WTC11 (cell line): ENCODE measurements around the gene RUBCN. TPM values are rescaled to one million over a fixed set of nuclear protein-coding genes. Genes with fewer than 3 reads are reported as not detected.

ENCODE experiments used
- ATAC-seq: fragments of 200-7000 bp; cut with Tn5 transposase; 2 replicates; pipeline ENCODE4 v1.10.0; 2021; ENCODE audit warnings: mild to moderate bottlenecking, moderate library complexity
- CTCF ChIA-PET: fragments of 300-600 bp; sonication (Branson Sonifier 250); formaldehyde crosslinking; loops from one replicate; lab custom pipeline; 2021; ENCODE audit warnings: antibody characterized with exemption; lab: Charles Lee
- POLR2A ChIA-PET: fragments of 350-600 bp; sonication (Branson Sonifier 250); formaldehyde crosslinking; loops from one replicate; lab custom pipeline; 2021; ENCODE audit warnings: antibody characterized with exemption; lab: Charles Lee
- DNase-seq: peaks from one replicate; pipeline ENCODE4 v3.0.0; 2021; ENCODE audit warnings: low spot score
- H3K27ac Mint-ChIP-seq: 2 replicates; pipeline ENCODE4 v1.8.0; 2021; ENCODE audit warnings: mixed read lengths
- H3K27me3 Mint-ChIP-seq: 2 replicates; pipeline ENCODE4 v1.8.0; 2021; ENCODE audit warnings: low read depth, mild to moderate bottlenecking, moderate library complexity, mixed read lengths
- H3K36me3 Mint-ChIP-seq: 2 replicates; pipeline ENCODE4 v1.8.0; 2021; ENCODE audit warnings: mixed read lengths
- H3K4me1 Mint-ChIP-seq: 2 replicates; pipeline ENCODE4 v1.8.0; 2022; ENCODE audit warnings: mixed read lengths
- H3K4me3 Mint-ChIP-seq: 2 replicates; pipeline ENCODE4 v1.8.0; 2021; ENCODE audit warnings: mild to moderate bottlenecking, moderate library complexity, mixed read lengths
- H3K9me3 Mint-ChIP-seq: 2 replicates; pipeline ENCODE4 v1.8.0; 2021; ENCODE audit warnings: mixed read lengths
- AFF4 ChIP-seq: sonication (generic); formaldehyde crosslinking; IDR thresholded peaks from 2 replicates; pipeline ENCODE4 v1.8.1; 2023; ENCODE audit warnings: mild to moderate bottlenecking, missing genetic modification reagents, borderline replicate concordance
- ATF2 ChIP-seq: sonication (generic); formaldehyde crosslinking; IDR thresholded peaks from 2 replicates; pipeline ENCODE4 v1.8.1; 2022; ENCODE audit warnings: low read depth, missing genetic modification reagents, borderline replicate concordance
- FOXP4 ChIP-seq: sonication (generic); formaldehyde crosslinking; IDR thresholded peaks from 2 replicates; pipeline ENCODE4 v1.8.0; 2022; ENCODE audit warnings: mild to moderate bottlenecking, missing genetic modification reagents
- JAZF1 ChIP-seq: fragments of 250-450 bp; sonication (Bioruptor Pico); IDR thresholded peaks from 2 replicates; pipeline ENCODE4 v1.9.0; 2021; ENCODE audit warnings: moderate library complexity, mild to moderate bottlenecking, inconsistent platforms
- SMAD3 ChIP-seq: sonication (generic); formaldehyde crosslinking; IDR thresholded peaks from 2 replicates; pipeline ENCODE4 v1.8.0; 2022; ENCODE audit warnings: missing genetic modification reagents, mild to moderate bottlenecking, borderline replicate concordance
- SOX15 ChIP-seq: fragments of 250-450 bp; sonication (Bioruptor Pico); IDR thresholded peaks from 2 replicates; pipeline ENCODE4 v1.9.0; 2021; ENCODE audit warnings: mild to moderate bottlenecking
- TEAD1 ChIP-seq: sonication (generic); formaldehyde crosslinking; IDR thresholded peaks from 2 replicates; pipeline ENCODE4 v1.8.0; 2022; ENCODE audit warnings: mild to moderate bottlenecking, missing genetic modification reagents
- ZNF423 ChIP-seq: fragments of 250-450 bp; sonication (Bioruptor Pico); IDR thresholded peaks from 2 replicates; pipeline ENCODE4 v2.1.2; 2022; ENCODE audit warnings: mild to moderate bottlenecking, moderate library complexity
- total RNA-seq: library from RNA; stranded (reverse); gene quantifications from 3 replicates; pipeline ENCODE4 v1.2.3, GENCODE V29; 2021
- TF ChIP-seq, protein P1 (sequence below): sonication (generic); formaldehyde crosslinking; IDR thresholded peaks from 2 replicates; pipeline ENCODE4 v1.8.0; 2023; ENCODE audit warnings: mild to moderate bottlenecking, missing genetic modification reagents
- TF ChIP-seq, protein P2 (sequence below): sonication (generic); formaldehyde crosslinking; IDR thresholded peaks from 2 replicates; pipeline ENCODE4 v1.8.1; 2023; ENCODE audit warnings: mild to moderate bottlenecking, missing genetic modification reagents
- TF ChIP-seq, protein P3 (sequence below): sonication (generic); formaldehyde crosslinking; IDR thresholded peaks from 2 replicates; pipeline ENCODE4 v1.8.0; 2022; ENCODE audit warnings: mild to moderate bottlenecking, missing genetic modification reagents

Gene RUBCN
- total RNA-seq, 1 experiment from 2014 or later: 22.9 TPM

DNA sequence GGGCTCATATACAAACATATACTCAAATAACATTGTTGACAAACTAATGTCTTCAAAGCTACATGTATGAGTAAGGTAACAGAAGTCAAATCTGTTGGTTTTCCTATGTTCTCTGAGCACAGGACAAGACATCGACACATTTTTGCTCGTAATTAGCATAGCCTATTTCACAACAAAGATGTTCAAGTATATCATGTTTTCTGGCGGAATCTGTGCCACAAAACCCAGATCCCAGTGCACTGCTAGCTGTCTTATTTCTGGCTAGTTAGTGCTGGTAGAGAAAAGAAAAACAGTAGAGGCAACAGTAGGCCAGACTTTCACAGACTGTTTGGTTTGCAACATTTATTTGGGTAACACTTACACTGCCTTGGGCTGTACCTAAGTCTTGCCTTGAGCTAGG lies 51.2 kb downstream of the RUBCN start:
- peaks cover 25% of the 10 kb centered on the region for H3K36me3 Mint-ChIP-seq
- no peak for DNase-seq
- H3K4me1 Mint-ChIP-seq: no peaks in the 10 kb centered on the region
- peaks cover 2% of the 10 kb centered on the region for H3K9me3 Mint-ChIP-seq
- CTCF ChIA-PET: interaction anchor here (1.0 kb wide), 1 partner anchor 86 kb away, joined by 4 read pairs; no protein-coding TSS in a partner anchor
- H3K27ac Mint-ChIP-seq: no peak overlapping the region
- no peak for ATAC-seq
- POLR2A ChIA-PET: no interaction called here
- H3K4me3 Mint-ChIP-seq: no peak overlapping the region
- no peaks in the 10 kb centered on the region for H3K27me3 Mint-ChIP-seq
- TF ChIP-seq ATF2 (CRISPR knock-in tag) (no peak), ZNF423 (CRISPR knock-in tag) (no peak), TEAD1 (no peak), AFF4 (no peak), SOX15 (CRISPR knock-in tag) (no peak), FOXP4 (CRISPR knock-in tag) (no peak), JAZF1 (CRISPR knock-in tag) (no peak)
- TF ChIP-seq, protein P1, sequence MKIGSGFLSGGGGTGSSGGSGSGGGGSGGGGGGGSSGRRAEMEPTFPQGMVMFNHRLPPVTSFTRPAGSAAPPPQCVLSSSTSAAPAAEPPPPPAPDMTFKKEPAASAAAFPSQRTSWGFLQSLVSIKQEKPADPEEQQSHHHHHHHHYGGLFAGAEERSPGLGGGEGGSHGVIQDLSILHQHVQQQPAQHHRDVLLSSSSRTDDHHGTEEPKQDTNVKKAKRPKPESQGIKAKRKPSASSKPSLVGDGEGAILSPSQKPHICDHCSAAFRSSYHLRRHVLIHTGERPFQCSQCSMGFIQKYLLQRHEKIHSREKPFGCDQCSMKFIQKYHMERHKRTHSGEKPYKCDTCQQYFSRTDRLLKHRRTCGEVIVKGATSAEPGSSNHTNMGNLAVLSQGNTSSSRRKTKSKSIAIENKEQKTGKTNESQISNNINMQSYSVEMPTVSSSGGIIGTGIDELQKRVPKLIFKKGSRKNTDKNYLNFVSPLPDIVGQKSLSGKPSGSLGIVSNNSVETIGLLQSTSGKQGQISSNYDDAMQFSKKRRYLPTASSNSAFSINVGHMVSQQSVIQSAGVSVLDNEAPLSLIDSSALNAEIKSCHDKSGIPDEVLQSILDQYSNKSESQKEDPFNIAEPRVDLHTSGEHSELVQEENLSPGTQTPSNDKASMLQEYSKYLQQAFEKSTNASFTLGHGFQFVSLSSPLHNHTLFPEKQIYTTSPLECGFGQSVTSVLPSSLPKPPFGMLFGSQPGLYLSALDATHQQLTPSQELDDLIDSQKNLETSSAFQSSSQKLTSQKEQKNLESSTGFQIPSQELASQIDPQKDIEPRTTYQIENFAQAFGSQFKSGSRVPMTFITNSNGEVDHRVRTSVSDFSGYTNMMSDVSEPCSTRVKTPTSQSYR (CRISPR knock-in tag): no peak
- TF ChIP-seq, protein P2, sequence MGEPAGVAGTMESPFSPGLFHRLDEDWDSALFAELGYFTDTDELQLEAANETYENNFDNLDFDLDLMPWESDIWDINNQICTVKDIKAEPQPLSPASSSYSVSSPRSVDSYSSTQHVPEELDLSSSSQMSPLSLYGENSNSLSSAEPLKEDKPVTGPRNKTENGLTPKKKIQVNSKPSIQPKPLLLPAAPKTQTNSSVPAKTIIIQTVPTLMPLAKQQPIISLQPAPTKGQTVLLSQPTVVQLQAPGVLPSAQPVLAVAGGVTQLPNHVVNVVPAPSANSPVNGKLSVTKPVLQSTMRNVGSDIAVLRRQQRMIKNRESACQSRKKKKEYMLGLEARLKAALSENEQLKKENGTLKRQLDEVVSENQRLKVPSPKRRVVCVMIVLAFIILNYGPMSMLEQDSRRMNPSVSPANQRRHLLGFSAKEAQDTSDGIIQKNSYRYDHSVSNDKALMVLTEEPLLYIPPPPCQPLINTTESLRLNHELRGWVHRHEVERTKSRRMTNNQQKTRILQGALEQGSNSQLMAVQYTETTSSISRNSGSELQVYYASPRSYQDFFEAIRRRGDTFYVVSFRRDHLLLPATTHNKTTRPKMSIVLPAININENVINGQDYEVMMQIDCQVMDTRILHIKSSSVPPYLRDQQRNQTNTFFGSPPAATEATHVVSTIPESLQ (CRISPR knock-in tag): no peak
- TF ChIP-seq, protein P3, sequence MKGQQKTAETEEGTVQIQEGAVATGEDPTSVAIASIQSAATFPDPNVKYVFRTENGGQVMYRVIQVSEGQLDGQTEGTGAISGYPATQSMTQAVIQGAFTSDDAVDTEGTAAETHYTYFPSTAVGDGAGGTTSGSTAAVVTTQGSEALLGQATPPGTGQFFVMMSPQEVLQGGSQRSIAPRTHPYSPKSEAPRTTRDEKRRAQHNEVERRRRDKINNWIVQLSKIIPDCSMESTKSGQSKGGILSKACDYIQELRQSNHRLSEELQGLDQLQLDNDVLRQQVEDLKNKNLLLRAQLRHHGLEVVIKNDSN (CRISPR knock-in tag): no peak

DNA sequence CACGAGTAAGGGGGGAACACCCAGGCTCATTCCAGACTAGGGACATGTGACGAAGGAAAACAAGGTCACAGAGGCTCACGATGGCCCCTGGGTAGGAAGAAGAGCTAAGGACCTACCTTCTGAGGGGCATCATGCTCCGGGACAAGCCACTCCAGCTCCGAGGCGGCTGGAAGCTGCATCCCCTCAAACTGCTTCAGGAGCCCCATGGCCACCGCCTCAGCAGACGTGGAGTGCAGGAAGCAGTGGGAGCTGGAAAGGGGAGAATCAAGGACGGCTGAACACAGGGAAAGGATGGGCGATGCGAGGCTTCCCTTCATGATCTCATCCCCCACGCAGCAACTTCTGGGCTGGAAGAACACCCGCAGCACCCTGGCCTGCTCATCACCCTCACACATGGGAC lies 53.5 kb downstream of the RUBCN start:
- no peak for TF ChIP-seq SMAD3
- CTCF ChIA-PET: interaction anchor here (1.0 kb wide), 1 partner anchor 17 kb away, joined by 3 read pairs; no protein-coding TSS in a partner anchor

More for the DNA sequence above, 53.5 kb downstream of the RUBCN start:
- H3K27ac Mint-ChIP-seq: no peak overlapping the region
- ATAC-seq (no peak), DNase-seq (no peak)
- POLR2A ChIA-PET: no interaction called here
- H3K27me3 Mint-ChIP-seq: no peaks in the 10 kb centered on the region
- H3K4me1 Mint-ChIP-seq: no peaks in the 10 kb centered on the region
- peaks cover 14% of the 10 kb centered on the region for H3K9me3 Mint-ChIP-seq
- no peak overlapping the region for H3K4me3 Mint-ChIP-seq
- H3K36me3 Mint-ChIP-seq: peaks cover 33% of the 10 kb centered on the region
